ENCODE results near the gene FAM131B. TPM values are rescaled to one million over a fixed set of nuclear protein-coding genes. Genes with fewer than 3 reads are reported as not detected.

FAM131B gene
- total RNA-seq, 4 donors from 2014 or later, result 0.11 to 0.54 TPM; not detected in 2

DNA sequence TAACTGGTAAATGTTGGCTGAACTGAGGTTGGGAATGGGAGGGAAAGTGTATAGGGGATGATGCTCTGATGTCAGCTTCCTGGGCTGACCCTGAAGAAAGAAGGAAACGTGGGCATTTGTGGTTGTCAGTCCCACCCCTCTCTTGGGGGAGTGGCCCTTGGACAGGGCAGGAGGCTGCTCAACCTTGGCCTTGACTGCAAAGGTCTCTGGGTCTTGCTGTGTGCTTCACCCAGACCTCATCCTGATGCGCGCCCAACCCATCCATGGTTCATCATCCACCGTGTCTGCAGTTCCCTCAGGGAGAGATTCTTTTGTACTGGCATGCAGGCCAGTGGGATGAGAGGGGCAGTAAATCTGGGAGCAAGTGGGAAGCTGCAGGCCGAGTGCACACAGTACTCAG is 13.9 kb upstream of the FAM131B start:
- Histone ChIP-seq H3K27ac (no peak overlapping the region), H3K9me3 (no peaks in the 10 kb centered on the region), H3K4me3 (replicated peaks in 1 of 3) (no peak overlapping the region), H3K36me3 (no peaks in the 10 kb centered on the region), H3K4me1 (peaks cover 5 to 6% of the 10 kb centered on the region in 2 donors), H3K27me3 (no peaks in the 10 kb centered on the region)
- intact Hi-C loops (cut with DNase I), result no loop called here
- no peak for DNase-seq
- 74 to 80% methylated on average over 5 of the region's 5 CpGs for WGBS, 2 donors
- no peak for TF ChIP-seq POLR2A (IDR thresholded peaks at IDR 0.05)
- TF ChIP-seq CTCF (IDR thresholded peaks at IDR 0.05), result no peak

DNA sequence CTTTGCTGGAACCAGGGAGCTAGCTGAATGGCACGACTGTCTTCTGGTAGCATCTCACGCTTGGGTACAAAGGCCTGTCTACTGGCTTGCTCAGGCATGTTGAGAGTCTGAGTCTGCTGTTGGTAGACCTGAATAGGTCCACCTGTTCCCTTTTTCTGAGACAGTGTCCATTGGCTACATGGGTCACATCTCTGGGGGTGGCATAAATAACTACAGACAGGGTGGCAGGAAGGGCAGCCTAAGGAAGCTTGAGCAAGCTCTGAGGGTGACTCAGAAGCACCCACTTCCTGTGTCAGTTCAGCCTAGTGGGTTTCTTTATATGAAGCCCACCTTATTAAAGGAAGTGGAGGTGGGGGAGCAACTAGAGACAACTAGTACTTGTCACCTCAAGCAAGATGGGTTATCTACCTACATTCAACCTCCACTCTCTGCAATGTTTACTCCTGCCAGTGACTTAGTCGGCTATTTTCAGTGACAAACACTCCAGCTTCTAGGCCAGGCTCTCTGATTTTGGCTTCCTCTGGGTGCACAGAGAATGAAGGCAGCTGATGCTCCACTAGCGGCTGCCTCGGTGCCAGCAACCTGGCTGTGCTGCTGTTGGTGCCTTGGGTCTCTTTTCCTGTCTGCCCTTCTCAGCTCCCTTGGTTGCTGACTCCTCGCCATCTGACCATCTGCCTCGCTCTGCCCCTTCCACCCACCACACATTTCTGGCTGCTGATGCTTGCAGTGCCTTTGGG is 13.0 kb upstream of the FAM131B start:
- no peak overlapping the region for H3K27ac ChIP-seq
- DNase-seq, result no peak
- WGBS, 2 donors, result 81 to 89% methylated on average over 6 to 7 of the region's 7 CpGs
- no peaks in the 10 kb centered on the region for H3K9me3 ChIP-seq
- H3K27me3 ChIP-seq, result no peaks in the 10 kb centered on the region
- intact Hi-C loops (cut with DNase I), result no loop called here
- H3K36me3 ChIP-seq, result no peaks in the 10 kb centered on the region
- TF ChIP-seq POLR2A (IDR thresholded peaks at IDR 0.05), result no peak
- no peak for TF ChIP-seq CTCF (IDR thresholded peaks at IDR 0.05)
- no peak overlapping the region for H3K4me3 ChIP-seq (replicated peaks in 1 of 3)
- peaks cover 5 to 6% of the 10 kb centered on the region in 2 donors for H3K4me1 ChIP-seq

- H3K36me3 ChIP-seq, result no peaks in the 10 kb centered on the region
- TF ChIP-seq CTCF (IDR thresholded peaks at IDR 0.05) (no peak), POLR2A (IDR thresholded peaks at IDR 0.05) (no peak)
- intact Hi-C loops (cut with DNase I), result no loop called here
- H3K4me3 ChIP-seq (replicated peaks in 1 of 3), result no peak overlapping the region
- 82 to 87% methylated on average over 5 of the region's 5 CpGs for WGBS, 2 donors
- no peaks in the 10 kb centered on the region for H3K9me3 ChIP-seq
- no peak overlapping the region for H3K27ac ChIP-seq
- no peak for DNase-seq
- peaks cover under 1% of the 10 kb centered on the region in 2 donors for H3K4me1 ChIP-seq
- H3K27me3 ChIP-seq, result no peaks in the 10 kb centered on the region
These were observed 12.0 kb upstream of the FAM131B start for GRCh38 chr7:143374561-143374960.

DNA sequence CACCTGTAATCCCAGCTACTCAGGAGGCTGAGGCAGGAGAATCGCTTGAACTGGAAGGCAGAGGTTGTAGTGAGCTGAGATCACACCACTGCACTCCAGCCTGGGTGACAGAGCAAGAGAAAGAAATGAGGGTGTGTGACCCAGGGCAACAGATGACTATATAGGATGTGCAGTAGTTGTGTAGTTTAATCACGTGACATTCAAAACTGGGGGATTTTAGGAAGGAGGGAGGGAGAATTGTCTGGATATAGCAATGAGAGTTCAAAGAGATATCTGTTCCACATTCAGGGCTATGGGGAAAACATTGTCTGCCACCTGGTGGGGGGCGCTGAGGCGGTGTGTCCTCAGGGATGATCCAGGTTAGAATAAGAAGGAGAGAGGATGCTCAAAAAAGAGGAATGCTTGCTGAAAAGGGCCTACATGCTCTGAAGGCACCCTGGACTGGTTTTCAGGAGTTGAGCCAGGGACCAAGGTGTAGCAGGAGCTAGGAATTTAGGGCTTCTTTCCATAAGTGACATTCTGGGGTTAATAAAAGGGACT is 10.8 kb upstream of the FAM131B start:
- H3K36me3 ChIP-seq, result no peaks in the 10 kb centered on the region
- no peaks in the 10 kb centered on the region for H3K4me1 ChIP-seq
- intact Hi-C loops (cut with DNase I), result no loop called here
- no peaks in the 10 kb centered on the region for H3K9me3 ChIP-seq
- no peak for DNase-seq
- 87 to 90% methylated on average over 4 of the region's 4 CpGs for WGBS, 2 donors
- no peak overlapping the region for H3K4me3 ChIP-seq (replicated peaks in 1 of 3)
- no peaks in the 10 kb centered on the region for H3K27me3 ChIP-seq
- TF ChIP-seq CTCF (IDR thresholded peaks at IDR 0.05) (no peak), POLR2A (IDR thresholded peaks at IDR 0.05) (no peak)
- no peak overlapping the region for H3K27ac ChIP-seq

DNA sequence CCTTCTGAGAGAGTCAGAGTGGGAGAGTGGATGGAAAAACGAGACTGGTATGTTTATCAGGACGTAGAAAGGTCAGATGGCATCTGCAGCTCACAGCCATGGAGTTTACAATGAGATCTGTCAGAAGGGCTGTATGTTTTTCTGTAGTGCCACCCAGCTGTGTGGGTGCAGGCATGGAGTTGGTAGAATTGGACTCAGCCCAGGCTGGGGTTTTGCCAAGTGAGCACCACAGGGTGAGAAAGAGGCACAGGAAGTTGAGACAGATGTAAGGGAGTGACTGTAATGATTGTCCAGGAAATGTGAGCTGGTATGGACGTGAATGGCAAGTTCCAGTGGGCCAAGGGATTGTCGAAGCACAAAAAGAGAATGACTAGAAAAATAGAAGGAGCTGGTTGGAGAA is 9.6 kb upstream of the FAM131B start:
- H3K4me3 ChIP-seq (replicated peaks in 1 of 3), result no peak overlapping the region
- no peaks in the 10 kb centered on the region for H3K36me3 ChIP-seq
- whole genome bisulfite sequencing, 2 donors, result 56 to 68% methylated on average over 4 of the region's 4 CpGs
- no peak for TF ChIP-seq POLR2A (IDR thresholded peaks at IDR 0.05)
- H3K27ac ChIP-seq, result no peak overlapping the region
- no peaks in the 10 kb centered on the region for H3K9me3 ChIP-seq
- H3K4me1 ChIP-seq, result no peaks in the 10 kb centered on the region
- DNase-seq, result peak in 1 of 2 donors; percentile 35
- intact Hi-C loops (cut with DNase I), result no loop called here
- H3K27me3 ChIP-seq, result no peaks in the 10 kb centered on the region

All from thyroid gland (tissue), 4 donors.